ENCODE measurements around the gene SPAG8.

The SPAG8 gene

GRCh38 chr9:35831040-35831439 lies 19.0 kb upstream of the SPAG8 start:
- no peak for DNase-seq (ENCODE audit: extremely low spot score)
- POLR2A ChIA-PET = no interaction called here
- TF ChIP-seq L3MBTL2 (conservative IDR thresholded peaks at IDR 0.05) = no peak
- CTCF ChIA-PET = no interaction called here

- CTCF ChIA-PET = no interaction called here
- POLR2A ChIA-PET = no interaction called here
- no peak for TF ChIP-seq SUZ12 (IDR thresholded peaks at IDR 0.05)
- no peak for TF ChIP-seq FOXM1 (IDR thresholded peaks at IDR 0.05; ENCODE audit: borderline replicate concordance)
- TF ChIP-seq CTBP1 (IDR thresholded peaks at IDR 0.05; ENCODE audit: borderline replicate concordance) = no peak
- no peak for TF ChIP-seq HDGF (IDR thresholded peaks at IDR 0.05; ENCODE audit: borderline replicate concordance)
- no peak for TF ChIP-seq ZNF384 (IDR thresholded peaks at IDR 0.05)
- no peak for TF ChIP-seq TARDBP (IDR thresholded peaks at IDR 0.05)
- no peak for TF ChIP-seq SP1 (IDR thresholded peaks at IDR 0.05)
- TF ChIP-seq NFRKB (IDR thresholded peaks at IDR 0.05) = no peak
- no peak for TF ChIP-seq FOXA1 (IDR thresholded peaks at IDR 0.05)
- no peak for TF ChIP-seq L3MBTL2 (conservative IDR thresholded peaks at IDR 0.05)
- no peak for TF ChIP-seq FOXK2 (IDR thresholded peaks at IDR 0.05)
- no peak for TF ChIP-seq PKNOX1 (IDR thresholded peaks at IDR 0.05)
- no peak for TF ChIP-seq ELF4 (IDR thresholded peaks at IDR 0.05)
- TF ChIP-seq LEF1 (IDR thresholded peaks at IDR 0.05; ENCODE audit: borderline replicate concordance) = no peak
- no peak for TF ChIP-seq ARNT (IDR thresholded peaks at IDR 0.05)
- no peak for TF ChIP-seq BHLHE40 (IDR thresholded peaks at IDR 0.05; ENCODE audit: borderline replicate concordance)
- no peak for DNase-seq (ENCODE audit: extremely low spot score)
Measured at GRCh38 chr9:35829764-35830096, 17.7 kb upstream of the SPAG8 start.

- ChIA-PET POLR2A (interaction anchor here (0.6 to 1.9 kb wide), 3 partner anchors 15 to 217 kb away, joined by 3 to 9 read pairs (median 3); partner anchors contain the start of gene HINT2), CTCF (no interaction called here)
- peak; percentile 45 for TF ChIP-seq PKNOX1 (IDR thresholded peaks at IDR 0.05)
- no peak for TF ChIP-seq ZNF384 (IDR thresholded peaks at IDR 0.05)
- peak; percentile 95 for DNase-seq (ENCODE audit: extremely low spot score)
Measured at GRCh38 chr9:35829084-35829763, 17.2 kb upstream of the SPAG8 start, which contains the start of gene TMEM8B. Gene TMEM8B (plus strand): TSS chr9:35829228. CDS start chr9:35829448, 220 bp downstream.

- POLR2A ChIA-PET = interaction anchor here (0.6 to 1.9 kb wide), 3 partner anchors 15 to 216 kb away, joined by 3 to 9 read pairs (median 3); partner anchors contain the start of gene HINT2
- TF ChIP-seq BHLHE40 (IDR thresholded peaks at IDR 0.05; ENCODE audit: borderline replicate concordance) = no peak
- TF ChIP-seq L3MBTL2 (conservative IDR thresholded peaks at IDR 0.05) = 0 out of 2 replicates have a peak, but pooled peaks have one; percentile 21
- peak; percentile 9 for DNase-seq (ENCODE audit: extremely low spot score)
- CTCF ChIA-PET = no interaction called here
Measured at GRCh38 chr9:35828716-35829083, 16.6 kb upstream of the SPAG8 start, which contains the start of gene FAM221B. Gene FAM221B (minus strand): TSS chr9:35828732. CDS start chr9:35826161, 2,571 bp downstream.

GRCh38 chr9:35827486-35827885 lies 15.4 kb upstream of the SPAG8 start:
- ChIA-PET CTCF (interaction anchor here (1.3 kb wide), 1 partner anchor 37 kb away, joined by 8 read pairs; no protein-coding TSS in a partner anchor), POLR2A (interaction anchor here (1.9 kb wide), 1 partner anchor 13 kb away, joined by 9 read pairs; the partner anchor contains the start of gene HINT2)
- DNase-seq (ENCODE audit: extremely low spot score) = no peak
- no peak for TF ChIP-seq FOXM1 (IDR thresholded peaks at IDR 0.05; ENCODE audit: borderline replicate concordance)
- no peak for TF ChIP-seq L3MBTL2 (conservative IDR thresholded peaks at IDR 0.05)
- no peak for TF ChIP-seq FOXA1 (IDR thresholded peaks at IDR 0.05)
- no peak for TF ChIP-seq BHLHE40 (IDR thresholded peaks at IDR 0.05; ENCODE audit: borderline replicate concordance)
- TF ChIP-seq NFRKB (IDR thresholded peaks at IDR 0.05) = no peak
- TF ChIP-seq CTBP1 (IDR thresholded peaks at IDR 0.05; ENCODE audit: borderline replicate concordance) = no peak
- no peak for TF ChIP-seq HDGF (IDR thresholded peaks at IDR 0.05; ENCODE audit: borderline replicate concordance)
- no peak for TF ChIP-seq ARNT (IDR thresholded peaks at IDR 0.05)
- no peak for TF ChIP-seq FOXK2 (IDR thresholded peaks at IDR 0.05)
- TF ChIP-seq PKNOX1 (IDR thresholded peaks at IDR 0.05) = no peak
- no peak for TF ChIP-seq ELF4 (IDR thresholded peaks at IDR 0.05)

GRCh38 chr9:35826071-35826701 lies 14.1 kb upstream of the SPAG8 start:
- ChIA-PET CTCF (interaction anchor here (1.3 to 1.7 kb wide), 3 partner anchors 13 to 56 kb away, joined by 6 to 10 read pairs (median 8); partner anchors contain the start of gene SPAG8), POLR2A (interaction anchor here (0.8 to 1.6 kb wide), 2 partner anchors 12 to 94 kb away, joined by 3 to 4 read pairs; partner anchors contain the start of genes CREB3, HINT2 and TLN1)
- peak; percentile 65 for DNase-seq (ENCODE audit: extremely low spot score)
- TF ChIP-seq LEF1 (IDR thresholded peaks at IDR 0.05; ENCODE audit: borderline replicate concordance) (no peak), L3MBTL2 (conservative IDR thresholded peaks at IDR 0.05) (no peak), HDGF (IDR thresholded peaks at IDR 0.05; ENCODE audit: borderline replicate concordance) (no peak)

- ChIA-PET POLR2A (no interaction called here), CTCF (no interaction called here)
- TF ChIP-seq SUZ12 (IDR thresholded peaks at IDR 0.05) = no peak
- no peak for TF ChIP-seq NFRKB (IDR thresholded peaks at IDR 0.05)
- no peak for TF ChIP-seq ZNF384 (IDR thresholded peaks at IDR 0.05)
- TF ChIP-seq FOXA1 (IDR thresholded peaks at IDR 0.05) = no peak
- no peak for TF ChIP-seq FOXM1 (IDR thresholded peaks at IDR 0.05; ENCODE audit: borderline replicate concordance)
- no peak for TF ChIP-seq LEF1 (IDR thresholded peaks at IDR 0.05; ENCODE audit: borderline replicate concordance)
- TF ChIP-seq L3MBTL2 (conservative IDR thresholded peaks at IDR 0.05) = no peak
- TF ChIP-seq BHLHE40 (IDR thresholded peaks at IDR 0.05; ENCODE audit: borderline replicate concordance) = no peak
- no peak for TF ChIP-seq FOXK2 (IDR thresholded peaks at IDR 0.05)
- TF ChIP-seq TARDBP (IDR thresholded peaks at IDR 0.05) = no peak
- no peak for DNase-seq (ENCODE audit: extremely low spot score)
Measured at GRCh38 chr9:35822926-35823325, 10.9 kb upstream of the SPAG8 start.

Data from HEK293T (cell line).